ENCODE data around the gene OXCT2. TPM values are rescaled to one million over a fixed set of nuclear protein-coding genes. Genes with fewer than 3 reads are reported as not detected.
A peak's percentile ranks its signal among the peaks of the same experiment; 100 is the strongest.

OXCT2 gene
- total RNA-seq, 1 donor from 2014 or later, result 1.2 TPM

GRCh38 chr1:39729030-39729429 lies 42.1 kb downstream of the OXCT2 start:
- peaks cover 8% of the 10 kb centered on the region for H3K4me1 Mint-ChIP-seq
- DNase-seq (no peak), ATAC-seq (ENCODE audit: low read depth) (no peak)
- no peaks in the 10 kb centered on the region for H3K36me3 Mint-ChIP-seq (ENCODE audit: low read depth)
- CTCF ChIA-PET, result no interaction called here
- intact Hi-C loops (cut with micrococcal nuclease), result no loop called here
- no peak overlapping the region for H3K27ac Mint-ChIP-seq
- H3K27me3 Mint-ChIP-seq, result peaks cover 56% of the 10 kb centered on the region
- TF ChIP-seq CTCF (IDR thresholded peaks at IDR 0.05), result no peak
- POLR2A ChIA-PET, result interaction anchor here (1.4 to 2.0 kb wide), 2 partner anchors 10 kb away, joined by 6 to 11 read pairs; partner anchors contain the start of gene PPIE
- no peak overlapping the region for H3K4me3 Mint-ChIP-seq
- no peaks in the 10 kb centered on the region for H3K9me3 Mint-ChIP-seq

GRCh38 chr1:39727932-39728317 lies 43.2 kb downstream of the OXCT2 start:
- Mint-ChIP-seq H3K4me3 (peak overlapping the region; percentile 69), H3K9me3 (no peaks in the 10 kb centered on the region), H3K27ac (no peak overlapping the region), H3K36me3 (ENCODE audit: low read depth) (no peaks in the 10 kb centered on the region), H3K4me1 (peaks cover 8% of the 10 kb centered on the region), H3K27me3 (peaks cover 49% of the 10 kb centered on the region)
- POLR2A ChIA-PET, result interaction anchor here (2.0 kb wide), 1 partner anchor 11 kb away, joined by 11 read pairs; the partner anchor contains the start of gene PPIE
- intact Hi-C loops (cut with micrococcal nuclease), result no loop called here
- TF ChIP-seq CTCF (IDR thresholded peaks at IDR 0.05), result no peak
- DNase-seq (no peak), ATAC-seq (ENCODE audit: low read depth) (peak; percentile 50)
- CTCF ChIA-PET, result no interaction called here

- ATAC-seq (ENCODE audit: low read depth) (peak; percentile 31), DNase-seq (no peak)
- Mint-ChIP-seq H3K4me1 (peaks cover 8% of the 10 kb centered on the region), H3K9me3 (no peaks in the 10 kb centered on the region), H3K27me3 (peaks cover 45% of the 10 kb centered on the region), H3K4me3 (peak overlapping the region; percentile 69), H3K36me3 (ENCODE audit: low read depth) (no peaks in the 10 kb centered on the region), H3K27ac (no peak overlapping the region)
- TF ChIP-seq CTCF (IDR thresholded peaks at IDR 0.05), result no peak
- intact Hi-C loops (cut with micrococcal nuclease), result no loop called here
- CTCF ChIA-PET, result interaction anchor here (0.6 kb wide), 1 partner anchor 121 kb away, joined by 3 read pairs; no protein-coding TSS in a partner anchor
- POLR2A ChIA-PET, result interaction anchor here (2.0 kb wide), 1 partner anchor 12 kb away, joined by 11 read pairs; the partner anchor contains the start of gene PPIE
These were observed 43.8 kb downstream of the OXCT2 start for GRCh38 chr1:39727221-39727931.

GRCh38 chr1:39726600-39726999 lies 44.5 kb downstream of the OXCT2 start:
- no peaks in the 10 kb centered on the region for H3K9me3 Mint-ChIP-seq
- no peak overlapping the region for H3K27ac Mint-ChIP-seq
- H3K4me1 Mint-ChIP-seq, result peaks cover 8% of the 10 kb centered on the region
- intact Hi-C loops (cut with micrococcal nuclease), result no loop called here
- ChIA-PET POLR2A (no interaction called here), CTCF (interaction anchor here (0.6 kb wide), 1 partner anchor 120 kb away, joined by 3 read pairs; no protein-coding TSS in a partner anchor)
- no peaks in the 10 kb centered on the region for H3K36me3 Mint-ChIP-seq (ENCODE audit: low read depth)
- ATAC-seq (ENCODE audit: low read depth), result no peak
- no peak for TF ChIP-seq CTCF (IDR thresholded peaks at IDR 0.05)
- H3K4me3 Mint-ChIP-seq, result no peak overlapping the region
- no peak for DNase-seq
- peaks cover 48% of the 10 kb centered on the region for H3K27me3 Mint-ChIP-seq

GRCh38 chr1:39722495-39722894 lies 48.7 kb downstream of the OXCT2 start:
- POLR2A ChIA-PET, result no interaction called here
- Mint-ChIP-seq H3K4me1 (peaks cover 5% of the 10 kb centered on the region), H3K9me3 (no peaks in the 10 kb centered on the region), H3K27me3 (peaks cover 30% of the 10 kb centered on the region), H3K4me3 (no peak overlapping the region), H3K27ac (no peak overlapping the region), H3K36me3 (ENCODE audit: low read depth) (no peaks in the 10 kb centered on the region)
- DNase-seq, result no peak
- TF ChIP-seq CTCF (IDR thresholded peaks at IDR 0.05), result no peak
- ATAC-seq (ENCODE audit: low read depth), result no peak
- intact Hi-C loops (cut with micrococcal nuclease), result no loop called here
- CTCF ChIA-PET, result interaction anchor here (1.4 kb wide), 1 partner anchor 116 kb away, joined by 5 read pairs; no protein-coding TSS in a partner anchor

All from activated B cell treated with CpG ODN at 0.5 μM for 24 hours (primary cell).